Esophagus squamous epithelium (tissue), 5 donors: ENCODE results near the gene SYNCRIP. TPM values are rescaled to one million over a fixed set of nuclear protein-coding genes. Genes with fewer than 3 reads are reported as not detected.
"Not testable (repeated sequence)": the region's sequence is repeated elsewhere in the genome, so short reads cannot be mapped to it uniquely, and the experiment has no call there.

Source experiments
- DNase-seq: peaks from one replicate; lab custom pipeline; 2025; lab: John Stamatoyannopoulos, UW
- H3K27ac ChIP-seq, 4 donors: fragments of 200-600 bp; sonication (generic); one replicate each; pipeline ENCODE4 v1.5.1; 2016 to 2019; ENCODE audit warnings: mild to moderate bottlenecking in 1 of 4
- H3K27me3 ChIP-seq, 4 donors: fragments of 200-600 bp; sonication (generic); 1 replicate in 3 of 4; 2 replicates in 1 of 4; pipeline versions ENCODE4 v1.5.1 to v1.6.0; 2017 to 2021; ENCODE audit warnings: antibody characterized with exemption in 1 of 4
- H3K36me3 ChIP-seq, 3 donors: fragments of 200-600 bp; sonication (generic); one replicate each; pipeline ENCODE4 v1.5.1; 2016 to 2019
- H3K4me1 ChIP-seq, 3 donors: fragments of 200-600 bp; sonication (generic); one replicate each; pipeline ENCODE4 v1.5.1; 2017 to 2019
- H3K4me3 ChIP-seq, 4 donors: fragments of 200-600 bp; sonication (generic); 1 replicate in 3 of 4; 2 replicates in 1 of 4; pipeline ENCODE4 v1.5.1; 2016 to 2019; ENCODE audit warnings: mild to moderate bottlenecking in 2 of 4, moderate library complexity in 1 of 4
- H3K9me3 ChIP-seq, 3 donors: fragments of 200-600 bp; sonication (generic); one replicate each; pipeline ENCODE4 v1.5.1; 2016 to 2019
- POLR2A ChIP-seq, 4 donors: fragments of 450-650 bp; IDR thresholded peaks; one replicate each; pipeline ENCODE4 v1.6.1; 2017; ENCODE audit warnings: antibody characterized with exemption in 4 of 4, mild to moderate bottlenecking in 4 of 4, moderate library complexity in 3 of 4
- WGBS, 2 donors: methylation state at CpG; one replicate each; pipeline ENCODE4 v1.1.5; 2018; 5-methylcytosine and 5-hydroxymethylcytosine counted together
- intact Hi-C: fragments of 100-400 bp; cut with DNase I; formaldehyde crosslinking; loops from one replicate; pipeline ENCODE4 v1.15.0; 2022
- total RNA-seq, 4 donors: library from RNA; depleted of rRNA; stranded (reverse); fragments of >200 nt; gene quantifications; one replicate each; pipeline ENCODE4 v1.1.0, GENCODE V29; 2016
- TF ChIP-seq, protein P1 (sequence below), 6 experiments: fragments of 450-650 bp in 4 of 6; fragments of 200-600 bp in 2 of 6; sonication (generic) in 2 of 6; IDR thresholded peaks; one replicate each; pipeline ENCODE4 v1.5.1; 2016 to 2019; ENCODE audit warnings: antibody characterized with exemption in 6 of 6, mild to moderate bottlenecking in 4 of 6, moderate library complexity in 4 of 6
- donor health status: DM: yes; HTN: yes; CAD: no.

The SYNCRIP gene
- total RNA-seq, 4 donors from 2014 or later, result 64.6 to 100 (median 82.9) TPM

DNA sequence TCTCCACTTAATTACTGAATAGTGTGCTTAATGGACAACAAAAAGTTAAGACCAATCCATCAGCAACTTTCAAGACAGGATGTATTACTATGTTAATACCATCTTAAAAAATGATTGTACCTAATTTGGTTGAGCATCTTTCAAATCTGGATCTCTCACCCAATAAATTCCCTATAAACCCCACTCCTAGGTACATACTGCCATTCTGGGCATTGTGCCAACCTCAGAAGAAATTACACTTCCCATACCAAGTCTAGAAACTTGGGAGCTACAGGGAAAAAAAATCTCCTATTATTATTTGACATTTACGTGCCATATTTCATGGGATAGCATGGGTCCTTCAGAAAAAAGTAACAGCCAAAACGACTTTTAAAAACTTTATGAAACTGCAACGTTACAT, 5.1 kb downstream of the SYNCRIP start:
- no peak for DNase-seq

DNA sequence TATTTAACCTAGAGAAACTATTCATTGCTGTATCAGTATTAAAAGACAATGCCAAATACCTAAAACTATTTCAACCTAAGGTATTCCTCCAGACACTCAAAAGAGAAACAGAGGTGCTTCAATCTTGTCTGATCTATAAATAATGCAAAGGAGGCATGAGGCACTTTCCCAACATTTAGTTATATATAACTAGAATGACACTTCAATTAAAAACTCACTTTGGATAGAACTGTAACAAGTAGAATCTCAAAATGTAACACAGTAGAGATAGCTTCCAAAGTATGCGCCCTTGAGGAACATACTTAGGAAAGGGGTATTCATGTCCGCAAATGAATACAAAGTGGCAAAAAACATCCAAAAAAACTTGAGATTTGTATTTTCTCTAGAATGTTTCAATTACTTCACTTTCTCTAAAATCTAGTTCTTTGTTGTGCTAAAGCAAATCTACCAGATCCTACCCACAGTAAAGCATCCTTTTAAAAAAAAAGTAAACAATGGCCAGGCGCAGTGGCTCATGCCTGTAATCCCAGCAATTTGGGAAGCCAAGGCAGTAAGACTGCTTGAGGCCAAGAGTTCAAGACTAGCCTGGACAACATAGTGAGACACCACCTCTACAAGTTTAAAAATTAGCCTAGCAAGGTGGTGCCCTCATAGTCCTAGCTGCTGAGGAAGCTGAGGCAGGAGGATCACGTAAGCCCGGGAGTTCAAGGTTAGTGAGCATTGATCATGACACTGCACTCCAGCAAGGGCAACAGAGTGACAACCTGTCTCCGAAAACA, 10.3 kb downstream of the SYNCRIP start:
- no peak for DNase-seq
- no peak overlapping the region for H3K4me3 ChIP-seq
- 92 to 97% methylated on average over 6 of the region's 6 CpGs for WGBS, 2 donors
- no peaks in the 10 kb centered on the region for H3K27me3 ChIP-seq
- H3K36me3 ChIP-seq, result peaks cover 17 to 100% (median 26%) of the 10 kb centered on the region in 3 donors
- peaks cover 5 to 70% (median 5%) of the 10 kb centered on the region in 3 donors for H3K4me1 ChIP-seq
- intact Hi-C loops, result no loop called here
- no peaks in the 10 kb centered on the region for H3K9me3 ChIP-seq
- H3K27ac ChIP-seq, result no peak overlapping the region
- TF ChIP-seq, protein P1, sequence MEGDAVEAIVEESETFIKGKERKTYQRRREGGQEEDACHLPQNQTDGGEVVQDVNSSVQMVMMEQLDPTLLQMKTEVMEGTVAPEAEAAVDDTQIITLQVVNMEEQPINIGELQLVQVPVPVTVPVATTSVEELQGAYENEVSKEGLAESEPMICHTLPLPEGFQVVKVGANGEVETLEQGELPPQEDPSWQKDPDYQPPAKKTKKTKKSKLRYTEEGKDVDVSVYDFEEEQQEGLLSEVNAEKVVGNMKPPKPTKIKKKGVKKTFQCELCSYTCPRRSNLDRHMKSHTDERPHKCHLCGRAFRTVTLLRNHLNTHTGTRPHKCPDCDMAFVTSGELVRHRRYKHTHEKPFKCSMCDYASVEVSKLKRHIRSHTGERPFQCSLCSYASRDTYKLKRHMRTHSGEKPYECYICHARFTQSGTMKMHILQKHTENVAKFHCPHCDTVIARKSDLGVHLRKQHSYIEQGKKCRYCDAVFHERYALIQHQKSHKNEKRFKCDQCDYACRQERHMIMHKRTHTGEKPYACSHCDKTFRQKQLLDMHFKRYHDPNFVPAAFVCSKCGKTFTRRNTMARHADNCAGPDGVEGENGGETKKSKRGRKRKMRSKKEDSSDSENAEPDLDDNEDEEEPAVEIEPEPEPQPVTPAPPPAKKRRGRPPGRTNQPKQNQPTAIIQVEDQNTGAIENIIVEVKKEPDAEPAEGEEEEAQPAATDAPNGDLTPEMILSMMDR (IDR thresholded peaks at IDR 0.05), result no peak
- no peak for TF ChIP-seq POLR2A (IDR thresholded peaks at IDR 0.05)

More for the DNA sequence above, 5.1 kb downstream of the SYNCRIP start:
- Histone ChIP-seq H3K27me3 (no peaks in the 10 kb centered on the region), H3K27ac (no peak overlapping the region), H3K4me3 (no peak overlapping the region), H3K4me1 (peaks cover 3 to 81% (median 35%) of the 10 kb centered on the region in 3 donors), H3K9me3 (no peaks in the 10 kb centered on the region), H3K36me3 (peaks cover 13 to 82% (median 20%) of the 10 kb centered on the region in 3 donors)
- 45 to 64% methylated on average over 3 of the region's 3 CpGs for WGBS, 2 donors
- no peak for TF ChIP-seq POLR2A (IDR thresholded peaks at IDR 0.05)
- TF ChIP-seq, protein P1 (IDR thresholded peaks at IDR 0.05), result no peak
- intact Hi-C loops, result no loop called here

DNA sequence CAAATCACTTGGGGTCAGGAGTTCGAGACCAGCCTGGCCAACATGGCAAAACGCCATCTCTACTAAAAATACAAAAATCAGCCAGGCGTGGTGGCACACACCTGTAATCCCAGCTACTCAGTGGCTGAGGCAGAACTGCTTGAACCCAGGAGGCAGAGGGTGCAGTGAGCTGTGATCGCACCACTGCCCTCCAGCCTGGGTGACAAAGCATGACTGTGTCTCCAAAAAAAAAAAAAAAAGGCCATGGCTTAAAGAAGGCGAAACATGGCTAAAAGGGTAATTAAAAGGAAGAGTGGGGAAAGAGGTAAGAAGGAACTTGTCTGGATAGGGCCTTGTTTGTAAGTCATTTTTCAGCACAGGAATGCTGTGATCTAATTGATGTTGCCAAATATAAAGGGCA, 11.6 kb downstream of the SYNCRIP start:
- H3K27me3 ChIP-seq, H3K9me3 ChIP-seq, H3K27ac ChIP-seq, intact Hi-C loops, H3K4me3 ChIP-seq, DNase-seq: not testable (repeated sequence)
- H3K4me1 ChIP-seq, result peaks cover 0 to 62% (median 5%) of the 10 kb centered on the region in 3 donors
- peaks cover 14 to 100% (median 18%) of the 10 kb centered on the region in 3 donors for H3K36me3 ChIP-seq
- WGBS, 2 donors, result 68 to 78% methylated on average over 3 to 4 of the region's 5 CpGs

DNA sequence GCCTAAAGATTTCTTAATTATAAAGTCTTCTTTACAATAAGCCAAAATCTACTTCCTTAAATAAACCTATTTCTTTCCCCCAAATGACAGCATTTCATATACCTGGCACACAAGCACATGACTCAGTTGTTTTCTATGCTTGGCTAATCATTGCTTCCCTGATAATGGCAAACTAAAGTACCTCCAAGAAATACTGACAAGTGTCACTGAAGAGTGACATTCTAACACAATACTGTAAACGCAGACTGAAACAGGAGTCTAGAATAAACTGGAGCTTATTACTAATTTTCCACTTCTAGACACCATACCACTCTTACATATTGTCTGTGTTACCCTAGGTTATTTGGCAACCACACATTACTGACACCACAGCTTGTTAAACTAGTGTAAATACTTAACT, 14.3 kb downstream of the SYNCRIP start:
- peaks cover 4 to 98% (median 14%) of the 10 kb centered on the region in 3 donors for H3K36me3 ChIP-seq
- peaks cover 0 to 65% (median 5%) of the 10 kb centered on the region in 3 donors for H3K4me1 ChIP-seq
- WGBS, 2 donors, result 75 to 91% methylated on average over 1 of the region's 1 CpG

DNA sequence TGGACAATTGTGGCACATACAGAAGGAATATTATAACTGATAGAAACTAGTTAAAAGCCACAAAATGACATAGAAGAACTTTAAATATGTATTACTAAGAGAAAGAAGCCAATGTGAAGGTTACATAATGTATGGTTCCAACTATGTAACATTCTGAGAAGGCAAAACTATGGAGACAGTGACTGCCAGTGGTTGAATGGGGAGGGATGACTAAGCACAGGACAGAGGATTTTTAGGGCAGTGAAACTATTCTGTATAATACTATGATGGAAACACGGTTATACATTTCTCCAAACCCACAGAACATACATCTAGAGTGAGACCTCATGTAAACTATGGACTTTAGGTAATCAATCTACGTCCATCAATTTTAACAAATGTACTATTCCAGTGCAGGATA, 22.4 kb downstream of the SYNCRIP start:
- H3K4me1 ChIP-seq, result peaks cover 0 to 23% (median 0%) of the 10 kb centered on the region in 3 donors

More for the DNA sequence above, 14.3 kb downstream of the SYNCRIP start:
- TF ChIP-seq, protein P1 (IDR thresholded peaks at IDR 0.05), result no peak
- TF ChIP-seq POLR2A (IDR thresholded peaks at IDR 0.05), result no peak
- Histone ChIP-seq H3K27me3 (no peaks in the 10 kb centered on the region), H3K4me3 (no peak overlapping the region), H3K27ac (no peak overlapping the region), H3K9me3 (no peaks in the 10 kb centered on the region)
- no peak for DNase-seq
- intact Hi-C loops, result no loop called here

More for the DNA sequence above, 22.4 kb downstream of the SYNCRIP start:
- intact Hi-C loops, result no loop called here
- H3K4me3 ChIP-seq, result no peak overlapping the region
- peaks cover 11 to 98% (median 30%) of the 10 kb centered on the region in 3 donors for H3K36me3 ChIP-seq
- TF ChIP-seq POLR2A (IDR thresholded peaks at IDR 0.05), result no peak
- TF ChIP-seq, protein P1 (IDR thresholded peaks at IDR 0.05), result no peak
- no peaks in the 10 kb centered on the region for H3K9me3 ChIP-seq
- DNase-seq, result no peak
- WGBS, 2 donors, result 76 to 84% methylated on average over 2 of the region's 2 CpGs
- no peaks in the 10 kb centered on the region for H3K27me3 ChIP-seq
- H3K27ac ChIP-seq, result no peak overlapping the region
